Measurements from ENCODE around the gene ATP6V1F.

Gene ATP6V1F

GRCh38 chr7:128856001-128856718 is 6.5 kb upstream of the ATP6V1F start:
- H3K4me3 ChIP-seq (ENCODE audit: low read depth, low read length): no peak overlapping the region
- TF ChIP-seq CTCF (IDR thresholded peaks at IDR 0.05; ENCODE audit: control insufficient read depth, extremely low read depth, insufficient read depth): no peak
- DNase-seq (ENCODE audit: low read depth): no peak

- TF ChIP-seq CTCF (IDR thresholded peaks at IDR 0.05; ENCODE audit: control insufficient read depth, extremely low read depth, insufficient read depth): no peak
- no peak for DNase-seq (ENCODE audit: low read depth)
- H3K4me3 ChIP-seq (ENCODE audit: low read depth, low read length): no peak overlapping the region
These were observed 4.0 kb upstream of the ATP6V1F start for GRCh38 chr7:128858380-128859231.

- DNase-seq (ENCODE audit: low read depth): no peak
- no peak for TF ChIP-seq CTCF (IDR thresholded peaks at IDR 0.05; ENCODE audit: control insufficient read depth, extremely low read depth, insufficient read depth)
- no peak overlapping the region for H3K4me3 ChIP-seq (ENCODE audit: low read depth, low read length)
These were observed 3.2 kb upstream of the ATP6V1F start for GRCh38 chr7:128859232-128860157.

- no peak for DNase-seq (ENCODE audit: low read depth)
- no peak for TF ChIP-seq CTCF (IDR thresholded peaks at IDR 0.05; ENCODE audit: control insufficient read depth, extremely low read depth, insufficient read depth)
- no peak overlapping the region for H3K4me3 ChIP-seq (ENCODE audit: low read depth, low read length)
These were observed 2.2 kb upstream of the ATP6V1F start for GRCh38 chr7:128860158-128861073.

GRCh38 chr7:128861957-128862570 is 592 bp upstream of the ATP6V1F start:
- no peak for DNase-seq (ENCODE audit: low read depth)
- peak overlapping the region; percentile 72 for H3K4me3 ChIP-seq (ENCODE audit: low read depth, low read length)
- no peak for TF ChIP-seq CTCF (IDR thresholded peaks at IDR 0.05; ENCODE audit: control insufficient read depth, extremely low read depth, insufficient read depth)

Measured in LNCaP clone FGC (cell line).